Liver (tissue), 9 donors: ENCODE data around the gene ACMSD. TPM values are rescaled to one million over a fixed set of nuclear protein-coding genes. Genes with fewer than 3 reads are reported as not detected.

ENCODE experiments used
- DNase-seq: peaks from one replicate; pipeline ENCODE4 v3.0.0-alpha.2; 2017; ENCODE audit warnings: low spot score
- H3K27ac ChIP-seq, 2 donors: one replicate each; pipeline ENCODE4 v1.7.0; 2013; ENCODE audit warnings: inconsistent platforms in 2 of 2, low read length in 2 of 2, control low read depth in 1 of 2, low read depth in 1 of 2, mild to moderate bottlenecking in 1 of 2
- H3K27me3 ChIP-seq, 4 donors: one replicate each; pipeline versions ENCODE4 v1.6.1 to v1.7.0; 2013; ENCODE audit warnings: low read length in 3 of 4, inconsistent platforms in 1 of 4, mild to moderate bottlenecking in 1 of 4, moderate library complexity in 1 of 4; ENCODE audit not compliant: control insufficient read depth in 4 of 4, insufficient read depth in 4 of 4
- H3K36me3 ChIP-seq, 4 donors: one replicate each; pipeline versions ENCODE4 v1.6.1 to v1.7.0; 2013; ENCODE audit warnings: low read length in 3 of 4, mild to moderate bottlenecking in 3 of 4, low read depth in 1 of 4, moderate library complexity in 1 of 4; ENCODE audit not compliant: control insufficient read depth in 4 of 4, insufficient read depth in 3 of 4
- H3K4me1 ChIP-seq, 4 donors: one replicate each; pipeline versions ENCODE4 v1.6.1 to v1.7.0; 2013; ENCODE audit warnings: low read length in 3 of 4, mild to moderate bottlenecking in 3 of 4, moderate library complexity in 1 of 4; ENCODE audit not compliant: control insufficient read depth in 4 of 4, insufficient read depth in 4 of 4
- H3K4me3 ChIP-seq, 3 donors: one replicate each; pipeline versions ENCODE4 v1.6.1 to v1.7.0; 2013; ENCODE audit warnings: low read length in 3 of 3, control low read depth in 1 of 3, low read depth in 1 of 3, mild to moderate bottlenecking in 1 of 3
- H3K9ac ChIP-seq, 2 donors: one replicate each; pipeline ENCODE4 v1.7.0; 2013; ENCODE audit warnings: low read length in 2 of 2, mild to moderate bottlenecking in 2 of 2, moderate library complexity in 2 of 2, control low read depth in 1 of 2, low read depth in 1 of 2
- H3K9me3 ChIP-seq, 4 donors: one replicate each; pipeline versions ENCODE4 v1.6.1 to v1.7.0; 2013; ENCODE audit warnings: low read length in 3 of 4; ENCODE audit not compliant: control insufficient read depth in 4 of 4
- CTCF ChIP-seq: fragments of 150-350 bp; IDR thresholded peaks from 2 replicates; pipeline ENCODE4 v1.5.1; 2017; ENCODE audit warnings: improper control_type of control experiment, low read depth, low read length; ENCODE audit not compliant: missing input control
- EGR1 ChIP-seq, 2 donors: IDR thresholded peaks; 2 replicates each; pipeline ENCODE4 v1.6.1; 2016 to 2018; ENCODE audit warnings: antibody characterized with exemption in 2 of 2, low read depth in 2 of 2
- FOXA1 ChIP-seq: IDR thresholded peaks from 2 replicates; pipeline ENCODE4 v1.6.1; 2016; ENCODE audit warnings: antibody characterized with exemption
- GABPA ChIP-seq, 2 donors: IDR thresholded peaks in 1 of 2; conservative IDR thresholded peaks in 1 of 2; 2 replicates each; pipeline ENCODE4 v1.6.1; 2016; ENCODE audit warnings: antibody characterized with exemption in 2 of 2, mild to moderate bottlenecking in 1 of 2, moderate library complexity in 1 of 2
- HNF4A ChIP-seq, 2 donors: conservative IDR thresholded peaks; 2 replicates each; pipeline ENCODE4 v1.6.1; 2016; ENCODE audit warnings: antibody characterized with exemption in 2 of 2, mild to moderate bottlenecking in 2 of 2
- HNF4G ChIP-seq: IDR thresholded peaks from 2 replicates; pipeline ENCODE4 v1.6.1; 2016; ENCODE audit warnings: antibody characterized with exemption
- JUND ChIP-seq, 2 donors: IDR thresholded peaks; 2 replicates each; pipeline ENCODE4 v1.6.1; 2016; ENCODE audit warnings: antibody characterized with exemption in 2 of 2
- NR2F2 ChIP-seq: IDR thresholded peaks from 2 replicates; pipeline ENCODE4 v1.6.1; 2016; ENCODE audit warnings: antibody characterized with exemption
- REST ChIP-seq: IDR thresholded peaks from 2 replicates; pipeline ENCODE4 v1.6.1; 2016; ENCODE audit warnings: antibody characterized with exemption, mild to moderate bottlenecking
- RXRA ChIP-seq, 2 donors: IDR thresholded peaks; 2 replicates each; pipeline ENCODE4 v1.6.1; 2017 to 2018; ENCODE audit warnings: antibody characterized with exemption in 2 of 2, mild to moderate bottlenecking in 1 of 2
- SP1 ChIP-seq: IDR thresholded peaks from 2 replicates; pipeline ENCODE4 v1.6.1; 2018; ENCODE audit warnings: antibody characterized with exemption, mild to moderate bottlenecking
- YY1 ChIP-seq: IDR thresholded peaks from 2 replicates; pipeline ENCODE4 v1.6.1; 2016; ENCODE audit warnings: antibody characterized with exemption, mild to moderate bottlenecking
- whole genome bisulfite sequencing: extraction: QIAGEN DNeasy Blood & Tissue Kit; methylation state at CpG from one replicate; pipeline ENCODE4 v1.1.7; 2013; 5-methylcytosine and 5-hydroxymethylcytosine counted together
- polyA plus RNA-seq, 2 donors: library from polyadenylated mRNA; stranded (reverse) in 1 of 2; unstranded in 1 of 2; fragments of 200-250 nt in 1 of 2; fragments of >200 nt in 1 of 2; fragmentation: Nextera tagmentation in 1 of 2; extraction: Ambion mirVana in 1 of 2; gene quantifications; one replicate each; pipeline versions ENCODE4 v1.2.1 to v1.2.3, GENCODE V29; 2013 to 2015
- total RNA-seq, 2 donors: library from RNA; depleted of rRNA; stranded (reverse); fragments of >200 nt; gene quantifications; one replicate each; pipeline ENCODE4 v1.2.3, GENCODE V29; 2014
- TF ChIP-seq, protein P1 (sequence below): IDR thresholded peaks from 2 replicates; pipeline ENCODE4 v1.6.1; 2016; ENCODE audit warnings: antibody characterized with exemption
- TF ChIP-seq, protein P2 (sequence below): IDR thresholded peaks from 2 replicates; pipeline ENCODE4 v1.6.1; 2016; ENCODE audit warnings: antibody characterized with exemption
- donor health status: healthy.
- donor health status: healthy.
- donor health status: healthy.
- donor health status: healthy.
- donor health status: healthy.

The ACMSD gene
- total and polyA plus RNA-seq, 4 donors = 11.9 to 91.4 (median 75.8) TPM

DNA sequence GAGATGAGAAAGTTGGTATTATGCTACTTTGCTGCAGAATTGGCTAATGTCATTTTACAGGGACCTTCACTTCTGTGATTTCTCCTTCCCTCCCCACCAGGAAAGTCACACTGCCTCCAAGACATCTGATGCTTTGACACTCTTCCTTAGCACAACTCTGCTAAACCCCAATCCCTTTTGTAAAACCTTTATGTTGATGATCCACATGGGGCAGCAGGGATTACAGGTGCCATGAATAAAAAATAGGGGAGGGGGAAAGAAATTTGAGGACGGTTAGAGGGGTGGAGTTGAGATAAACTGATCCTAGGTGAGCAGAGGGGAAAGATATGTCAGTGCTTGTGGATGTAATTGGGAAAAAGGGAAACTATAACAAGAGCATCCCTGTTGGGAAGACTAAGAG lies 106.6 kb downstream of the ACMSD start:
- Histone ChIP-seq H3K9me3 (no peaks in the 10 kb centered on the region), H3K27ac (no peak overlapping the region), H3K27me3 (no peaks in the 10 kb centered on the region), H3K4me3 (no peak overlapping the region), H3K9ac (no peak overlapping the region), H3K36me3 (peaks cover 5 to 29% (median 23%) of the 10 kb centered on the region in 4 donors), H3K4me1 (peaks cover 0 to 2% (median 0%) of the 10 kb centered on the region in 4 donors)
- no peak for DNase-seq
- WGBS = 95% methylated on average over 1 of the region's 1 CpG
- TF ChIP-seq HNF4G = no peak

DNA sequence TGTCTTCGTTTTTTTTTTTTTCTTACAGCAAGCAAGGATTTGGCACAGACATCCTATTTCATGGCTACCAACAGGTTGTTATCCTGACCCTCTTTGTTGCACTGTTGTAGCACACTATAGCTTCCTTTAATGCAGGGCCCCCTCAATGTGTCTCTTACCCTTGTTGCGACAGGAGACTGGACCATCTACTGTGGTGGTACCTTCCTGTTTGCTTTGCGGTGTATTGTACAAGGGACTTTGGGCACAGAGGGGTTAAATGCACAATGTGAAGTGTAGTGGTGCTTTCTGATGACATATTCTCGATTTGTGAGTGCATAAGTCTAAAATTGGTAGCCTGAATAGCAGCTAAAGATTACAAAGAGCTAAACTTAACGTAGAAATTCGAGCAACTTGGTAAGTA lies 107.7 kb downstream of the ACMSD start:
- WGBS = 86% methylated on average over 6 of the region's 6 CpGs
- Histone ChIP-seq H3K4me1 (peaks cover 0 to 2% (median 0%) of the 10 kb centered on the region in 4 donors), H3K9ac (no peak overlapping the region), H3K27ac (no peak overlapping the region), H3K36me3 (peaks cover 3 to 29% (median 20%) of the 10 kb centered on the region in 4 donors), H3K27me3 (no peaks in the 10 kb centered on the region), H3K4me3 (no peak overlapping the region), H3K9me3 (no peaks in the 10 kb centered on the region)
- TF ChIP-seq EGR1 (IDR thresholded peaks at IDR 0.05; ENCODE audit: low read depth in 2 of 2) (no peak), FOXA1 (no peak), JUND (IDR thresholded peaks at IDR 0.05) (no peak), CTCF (no peak), HNF4G (no peak), GABPA (IDR thresholded peaks at IDR 0.05 in 1 of 2, conservative IDR thresholded peaks at IDR 0.05 in 1 of 2) (no peak), RXRA (IDR thresholded peaks at IDR 0.05) (no peak), HNF4A (conservative IDR thresholded peaks at IDR 0.05) (no peak), YY1 (no peak), NR2F2 (no peak), REST (no peak), SP1 (no peak)
- TF ChIP-seq, protein P1, sequence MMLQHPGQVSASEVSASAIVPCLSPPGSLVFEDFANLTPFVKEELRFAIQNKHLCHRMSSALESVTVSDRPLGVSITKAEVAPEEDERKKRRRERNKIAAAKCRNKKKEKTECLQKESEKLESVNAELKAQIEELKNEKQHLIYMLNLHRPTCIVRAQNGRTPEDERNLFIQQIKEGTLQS = no peak
- TF ChIP-seq, protein P2, sequence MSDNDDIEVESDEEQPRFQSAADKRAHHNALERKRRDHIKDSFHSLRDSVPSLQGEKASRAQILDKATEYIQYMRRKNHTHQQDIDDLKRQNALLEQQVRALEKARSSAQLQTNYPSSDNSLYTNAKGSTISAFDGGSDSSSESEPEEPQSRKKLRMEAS = no peak
- no peak for DNase-seq
